HG03575 (cell line): ENCODE measurements around the gene DAPP1.
A peak's percentile ranks its signal among the peaks of the same experiment; 100 is the strongest.
"Not testable (repeated sequence)": the region's sequence is repeated elsewhere in the genome, so short reads cannot be mapped to it uniquely, and the experiment has no call there.

Experiments
- ATAC-seq: cut with Tn5 transposase; IDR thresholded peaks from one replicate; pipeline ENCODE4 v1.9.1; 2021; ENCODE audit not compliant: unreplicated experiment, insufficient number of reproducible peaks, low FRiP score; ENCODE audit errors: extremely low read depth

Gene DAPP1, protein sequence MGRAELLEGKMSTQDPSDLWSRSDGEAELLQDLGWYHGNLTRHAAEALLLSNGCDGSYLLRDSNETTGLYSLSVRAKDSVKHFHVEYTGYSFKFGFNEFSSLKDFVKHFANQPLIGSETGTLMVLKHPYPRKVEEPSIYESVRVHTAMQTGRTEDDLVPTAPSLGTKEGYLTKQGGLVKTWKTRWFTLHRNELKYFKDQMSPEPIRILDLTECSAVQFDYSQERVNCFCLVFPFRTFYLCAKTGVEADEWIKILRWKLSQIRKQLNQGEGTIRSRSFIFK

DNA sequence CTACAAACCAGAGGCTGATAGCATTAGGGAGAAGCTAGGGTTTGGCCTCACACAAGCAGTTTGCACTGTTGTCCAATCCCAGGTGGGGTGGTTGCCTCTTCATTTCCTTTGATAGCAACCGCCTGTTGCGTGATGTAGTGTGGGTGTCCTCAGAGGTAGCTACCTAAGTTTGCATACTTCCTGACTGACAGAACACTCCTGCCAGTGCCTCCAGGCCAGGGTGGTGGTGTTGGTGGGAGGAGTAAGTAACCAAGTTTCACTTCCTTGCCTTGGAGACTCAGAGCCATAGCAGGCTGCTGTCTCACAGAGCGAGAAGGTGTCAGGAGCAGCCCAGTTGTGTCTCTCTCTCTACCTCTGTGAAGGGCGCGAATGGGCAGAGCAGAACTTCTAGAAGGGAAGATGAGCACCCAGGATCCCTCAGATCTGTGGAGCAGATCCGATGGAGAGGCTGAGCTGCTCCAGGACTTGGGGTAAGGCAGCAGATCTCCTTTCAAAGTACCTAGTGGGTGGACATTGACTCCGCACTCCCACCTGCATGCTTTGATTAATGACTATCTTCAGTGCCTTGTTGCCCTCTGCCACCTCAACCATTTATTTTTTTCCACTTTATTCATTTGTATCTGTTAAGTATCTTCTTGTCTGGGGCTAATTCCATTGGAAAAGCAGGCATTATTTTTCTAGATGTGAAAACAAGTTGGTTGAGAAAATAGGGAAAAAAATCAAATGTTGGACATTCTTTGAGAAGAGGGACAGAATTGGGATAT is at the start of gene DAPP1:
DAPP1 (plus strand) TSS at position 283 of the 764 bp plus-strand sequence; CDS start at position 370, 87 bp downstream.
- ATAC-seq, result peak; percentile 95

DNA sequence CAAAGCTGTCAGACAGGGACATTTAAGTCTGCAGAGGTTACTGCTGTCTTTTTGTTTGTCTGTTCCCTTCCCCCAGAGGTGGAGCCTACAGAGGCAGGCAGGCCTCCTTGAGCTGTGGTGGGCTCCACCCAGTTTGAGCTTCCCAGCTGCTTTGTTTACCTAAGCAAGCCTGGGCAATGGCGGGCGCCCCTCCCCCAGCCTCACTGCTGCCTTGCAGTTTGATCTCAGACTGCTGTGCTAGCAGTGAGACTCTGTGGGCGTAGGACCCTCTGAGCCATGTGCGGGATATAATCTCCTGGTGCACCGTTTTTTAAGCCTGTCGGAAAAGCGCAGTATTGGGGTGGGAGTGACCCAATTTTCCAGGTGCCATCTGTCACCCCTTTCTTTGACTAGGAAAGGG is 45.8 kb upstream of the DAPP1 start:
- not testable (repeated sequence) for ATAC-seq

DNA sequence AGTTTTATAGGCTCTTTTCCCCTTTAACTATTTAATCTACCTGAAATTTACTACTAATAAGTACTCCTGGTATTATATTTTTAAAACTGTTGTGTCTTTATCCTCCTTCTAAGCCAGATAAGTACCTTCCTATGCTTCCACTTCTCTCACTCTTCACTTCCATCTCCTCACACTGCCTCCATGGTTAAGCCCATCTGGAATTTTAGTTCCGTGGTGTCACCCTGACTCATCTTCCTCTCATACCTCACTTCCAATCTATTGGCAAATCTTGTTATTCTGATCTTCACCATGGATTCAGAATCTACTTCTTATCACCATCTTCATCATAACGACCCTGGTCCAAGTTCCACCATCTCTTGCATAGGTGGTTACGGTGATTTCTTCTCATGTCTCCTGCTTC is 32.7 kb upstream of the DAPP1 start:
- ATAC-seq, result no peak

DNA sequence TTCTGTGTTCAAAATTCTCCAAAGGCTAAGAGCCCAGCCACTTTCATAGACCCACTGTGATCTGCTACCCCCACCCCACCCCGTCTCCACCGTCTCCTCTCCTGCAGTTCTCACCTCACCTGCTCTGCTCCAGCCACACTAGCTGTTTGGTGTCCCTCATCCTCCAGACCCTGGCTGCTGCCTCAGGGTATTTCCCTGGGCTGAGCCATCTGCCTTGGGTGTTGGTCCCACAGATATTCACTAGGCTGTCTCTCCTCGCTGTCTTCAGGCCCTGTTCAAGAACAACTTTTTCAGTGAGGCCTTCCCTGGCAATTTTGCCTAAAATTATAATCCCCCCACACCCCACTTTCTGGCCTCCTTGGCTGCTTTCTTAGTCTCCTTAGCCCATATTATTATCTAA is 31.8 kb upstream of the DAPP1 start:
- no peak for ATAC-seq

DNA sequence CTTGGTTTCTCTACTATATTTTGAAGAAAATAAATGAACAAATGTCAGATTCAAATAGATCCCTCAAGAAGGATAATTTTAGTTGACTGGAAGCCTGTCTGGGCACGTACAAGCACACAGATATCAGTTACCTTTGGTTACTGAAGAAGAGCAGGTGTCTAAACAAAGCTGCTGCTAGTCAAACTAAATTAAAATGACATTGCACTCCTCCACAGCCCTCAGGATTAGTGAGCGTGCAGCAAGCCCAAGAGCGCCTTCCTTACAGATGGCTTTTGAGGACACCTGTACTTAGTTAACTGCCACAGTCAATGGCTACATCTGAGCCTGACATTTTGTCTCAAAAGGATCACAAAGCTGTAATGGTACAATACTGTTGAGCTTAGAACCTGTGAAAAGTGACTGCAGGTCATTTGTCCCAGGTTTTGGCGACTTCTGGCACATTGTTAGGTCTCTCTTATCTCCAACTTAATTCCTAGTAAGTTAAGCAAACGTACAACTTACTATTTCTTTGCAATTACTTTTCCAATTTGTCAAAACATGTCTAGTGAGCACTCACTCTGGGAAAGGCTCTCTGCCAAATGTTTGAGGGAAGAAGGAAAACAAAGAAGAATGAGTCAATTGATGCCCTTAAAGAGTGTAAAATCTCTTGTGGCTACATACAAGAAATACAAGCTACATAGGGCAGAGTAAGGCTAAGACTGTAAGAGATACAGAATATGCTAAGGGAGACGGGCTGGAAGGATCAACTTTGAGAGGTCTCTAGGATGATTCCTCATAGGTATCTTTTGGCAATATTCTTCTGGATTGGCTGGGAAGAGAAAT is 25.6 kb upstream of the DAPP1 start:
- no peak for ATAC-seq

DNA sequence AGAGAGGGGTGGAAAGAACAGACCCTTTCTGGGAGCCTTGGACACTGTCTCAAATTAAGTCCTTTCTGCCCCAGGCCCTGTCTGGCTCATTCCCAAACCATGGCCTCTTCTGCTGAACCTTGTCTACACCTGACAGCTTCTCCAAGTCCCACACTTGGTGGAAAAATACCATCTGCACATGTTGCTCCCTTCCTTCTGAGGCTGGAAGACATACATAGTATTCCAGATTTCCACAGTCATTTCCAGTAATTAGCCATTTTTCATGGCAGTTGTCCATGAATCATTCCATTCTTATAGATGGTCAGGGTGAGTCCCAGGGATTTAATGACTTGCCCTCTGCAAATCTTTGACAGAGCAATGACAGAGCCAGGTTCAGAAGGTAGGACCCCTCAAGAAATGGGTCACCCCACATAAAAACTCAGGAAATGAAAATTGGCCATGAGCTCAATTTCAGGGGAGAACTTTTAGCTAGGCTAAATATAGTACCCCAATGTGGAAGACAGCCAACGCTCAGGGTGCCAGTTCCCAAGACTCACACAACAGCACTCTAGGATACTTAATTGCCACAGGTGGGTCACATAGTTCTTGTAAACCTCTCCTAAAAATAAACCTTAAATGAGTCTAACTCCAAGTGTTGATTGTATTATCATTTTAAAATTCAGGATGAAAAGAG is 16.2 kb upstream of the DAPP1 start:
- no peak for ATAC-seq

DNA sequence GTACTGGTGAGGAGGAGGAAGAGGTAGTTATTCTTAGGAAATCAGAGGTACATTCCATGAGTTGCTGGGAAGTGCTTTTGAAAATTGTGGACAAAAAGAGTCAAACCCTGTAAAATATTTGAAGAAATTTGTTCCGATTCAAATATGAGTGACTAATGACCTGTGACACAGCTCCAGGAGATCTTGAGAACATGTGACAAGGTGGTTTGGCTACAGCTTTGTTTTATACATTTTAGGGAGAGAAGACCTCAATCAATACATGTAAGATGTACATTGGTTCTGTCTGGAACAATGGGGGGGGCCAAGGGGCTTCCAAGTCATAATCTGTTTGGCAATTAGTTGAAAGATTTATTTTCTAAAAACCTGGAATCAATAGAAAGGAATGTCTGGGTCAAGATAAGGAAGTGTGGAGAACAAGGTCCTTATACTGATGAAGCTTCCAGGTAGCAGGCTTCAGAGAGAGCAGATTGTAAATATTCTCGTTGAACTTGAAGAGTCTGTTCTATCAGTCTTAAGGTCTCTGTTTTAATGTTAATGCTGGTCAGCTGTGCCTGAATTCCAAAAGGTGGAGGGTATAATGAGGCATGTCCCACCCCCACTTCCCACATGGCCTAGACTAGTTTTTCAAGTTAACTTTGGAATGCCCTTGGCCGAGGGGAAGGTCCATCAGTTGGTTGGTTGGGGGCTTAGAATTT is 15.5 kb upstream of the DAPP1 start:
- ATAC-seq, result no peak

DNA sequence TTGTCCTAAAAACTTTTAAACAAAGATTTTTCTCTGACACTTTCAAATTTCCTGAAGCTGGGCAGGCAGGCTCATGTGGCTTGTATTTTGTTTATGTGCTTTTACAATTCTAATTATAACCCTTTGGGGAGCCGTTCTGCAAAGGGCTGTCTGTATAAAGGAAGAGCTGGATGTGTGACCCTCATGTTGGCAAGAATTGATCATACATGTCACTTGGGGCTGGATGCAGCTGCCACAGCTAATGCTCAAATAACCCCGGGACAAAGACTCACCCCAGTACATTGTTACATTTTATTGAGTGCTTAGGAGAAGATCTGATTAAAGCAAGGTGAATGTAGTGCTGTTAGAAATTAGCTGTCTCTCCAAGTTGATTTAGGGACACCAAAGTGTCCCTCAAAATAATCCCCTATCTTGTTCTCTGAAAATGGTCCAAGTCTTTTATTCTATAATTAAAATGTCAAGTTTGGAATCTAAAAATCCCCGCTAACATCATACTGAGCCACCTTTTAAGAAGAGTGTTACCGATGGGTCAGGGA is 13.0 kb upstream of the DAPP1 start:
- no peak for ATAC-seq

DNA sequence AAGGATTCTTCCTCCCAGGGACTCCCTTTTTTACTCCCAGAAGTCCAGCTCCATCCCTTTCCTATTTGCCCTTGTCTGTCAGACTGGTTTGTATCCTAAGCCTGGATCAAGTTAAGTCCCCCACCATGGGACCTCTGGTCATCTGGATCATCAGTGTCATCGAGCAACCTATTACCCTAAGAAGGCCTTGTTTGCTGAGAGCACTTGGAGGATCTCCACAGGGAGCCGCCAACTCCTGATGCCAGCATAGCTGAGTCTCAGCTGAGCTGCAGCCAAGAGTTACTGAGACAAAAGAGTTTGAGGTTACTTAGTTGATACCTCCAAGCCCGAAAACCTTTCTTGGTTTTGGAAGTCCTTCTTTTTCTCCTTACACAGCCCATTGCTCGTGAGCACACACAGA is 10.1 kb upstream of the DAPP1 start:
- ATAC-seq, result no peak

DNA sequence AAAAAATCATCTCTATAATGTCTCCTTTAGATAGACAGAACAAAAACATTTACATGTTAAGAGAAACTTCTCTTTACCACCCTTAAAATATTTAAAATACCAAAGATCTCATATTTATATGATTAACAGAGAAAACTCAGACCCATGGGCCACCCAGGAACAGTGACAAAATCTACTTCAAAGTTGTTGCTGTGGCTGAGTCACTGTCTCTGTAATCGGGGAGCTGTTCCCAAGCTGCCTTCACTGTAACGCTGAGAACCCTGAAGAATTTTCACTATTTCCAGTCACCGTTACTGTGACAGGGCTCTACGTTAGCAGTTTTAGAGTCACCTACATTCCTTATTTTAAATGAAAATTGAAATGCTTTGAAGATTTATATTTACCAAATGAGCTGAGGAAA is 9.0 kb upstream of the DAPP1 start:
- no peak for ATAC-seq

DNA sequence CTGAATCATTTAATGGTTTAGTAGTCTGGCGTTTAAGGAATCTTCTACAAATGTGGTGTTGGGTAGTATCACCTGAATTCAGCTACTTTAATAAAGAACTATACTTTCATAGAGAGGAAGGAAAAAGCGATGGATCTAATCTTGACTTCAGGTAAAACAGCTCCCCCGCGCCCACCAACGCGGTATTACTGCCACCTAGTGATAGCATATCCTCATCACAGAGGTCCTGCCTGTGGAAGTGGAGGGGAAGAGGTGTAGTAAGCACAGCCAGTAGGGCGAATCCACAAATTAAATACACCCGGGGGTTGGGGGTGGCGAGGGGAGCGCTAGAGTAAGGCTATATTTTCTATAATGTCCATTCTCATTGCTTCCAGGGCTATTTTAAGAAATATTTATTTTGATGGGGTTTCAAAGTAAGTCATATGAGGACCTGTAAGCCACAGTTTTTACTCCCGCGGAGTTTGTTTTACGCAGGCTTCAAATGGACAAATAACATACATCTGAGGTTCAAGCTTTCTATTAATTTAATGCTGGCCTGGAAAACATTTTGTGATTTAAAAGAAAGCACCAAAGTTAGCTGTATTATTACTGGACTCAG is 8.3 kb upstream of the DAPP1 start:
- ATAC-seq, result peak; percentile 49

DNA sequence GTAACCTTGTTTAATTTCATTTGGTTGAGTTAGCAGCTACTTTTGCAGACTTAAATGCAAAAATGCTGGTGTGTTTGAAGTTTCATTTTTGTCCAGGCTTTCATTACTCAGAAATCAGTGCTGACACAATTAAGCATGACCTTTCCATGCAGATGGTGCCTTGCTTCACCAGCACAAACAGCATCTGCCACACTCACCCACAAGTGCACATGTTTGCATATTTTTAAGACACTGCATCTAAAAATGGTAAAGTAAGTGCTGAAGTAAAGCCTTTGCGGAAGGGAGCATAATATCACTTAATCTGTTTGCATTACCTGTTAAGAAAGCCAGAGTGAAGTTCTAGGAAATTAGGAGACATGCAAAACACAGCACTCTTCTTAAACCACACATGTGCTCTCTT is 7.3 kb upstream of the DAPP1 start:
- no peak for ATAC-seq

DNA sequence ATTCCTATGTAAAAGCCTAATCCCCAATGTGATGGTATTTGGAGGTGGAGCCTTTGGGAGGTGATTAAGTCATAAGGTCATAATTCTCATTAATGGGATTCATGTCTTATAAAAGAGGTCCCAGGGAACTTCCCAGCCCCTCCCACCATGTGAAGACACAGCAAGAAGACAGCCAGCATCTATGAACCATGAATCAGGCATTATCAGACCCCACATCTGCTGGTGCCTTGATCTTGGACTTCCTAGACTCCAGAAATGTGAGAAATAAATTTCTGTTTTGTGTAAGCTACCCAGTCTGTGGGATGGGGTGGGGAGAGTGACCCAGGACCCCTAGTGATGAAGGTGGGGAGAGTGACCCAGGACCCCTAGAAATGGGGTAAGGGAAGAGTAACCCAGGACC is 6.1 kb upstream of the DAPP1 start:
- no peak for ATAC-seq

DNA sequence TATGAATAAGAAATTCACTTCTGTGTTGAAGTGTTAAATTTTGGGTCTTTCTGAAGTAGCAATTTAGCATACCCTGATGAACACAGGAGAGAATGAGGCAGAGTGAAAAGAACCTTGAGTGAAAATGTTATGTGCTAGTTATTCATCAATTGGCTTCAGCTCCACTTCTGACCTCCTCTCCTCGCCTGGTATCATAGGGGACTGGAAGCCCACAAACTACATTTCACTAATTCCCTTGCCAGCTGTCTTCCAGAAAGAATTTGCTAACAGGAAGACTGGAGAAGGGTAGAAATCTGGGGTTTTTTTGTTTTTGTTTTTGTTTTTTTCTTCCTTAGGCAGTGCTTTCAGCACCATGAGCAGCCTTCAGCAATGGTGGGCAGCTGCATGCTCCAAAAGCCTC is 5.5 kb upstream of the DAPP1 start:
- no peak for ATAC-seq

DNA sequence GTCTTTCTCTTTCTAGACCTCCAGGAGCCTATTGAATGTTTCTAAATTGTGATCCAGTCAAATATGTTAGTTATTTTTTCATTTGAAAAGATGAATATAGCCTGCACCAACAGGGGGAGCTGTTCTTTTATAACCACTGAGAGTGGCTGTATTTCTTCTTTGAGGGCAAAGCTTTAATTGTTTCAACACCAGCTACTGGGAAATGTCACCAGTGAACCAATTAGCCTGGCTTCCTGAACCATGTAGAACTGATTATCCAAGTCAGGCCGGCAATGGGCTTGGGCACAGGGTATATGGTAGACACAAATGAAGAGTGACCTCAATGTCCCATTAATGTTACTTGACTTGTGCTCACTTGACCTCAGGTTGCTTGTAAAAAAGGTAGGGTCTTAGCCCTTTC is 4.8 kb upstream of the DAPP1 start:
- no peak for ATAC-seq

DNA sequence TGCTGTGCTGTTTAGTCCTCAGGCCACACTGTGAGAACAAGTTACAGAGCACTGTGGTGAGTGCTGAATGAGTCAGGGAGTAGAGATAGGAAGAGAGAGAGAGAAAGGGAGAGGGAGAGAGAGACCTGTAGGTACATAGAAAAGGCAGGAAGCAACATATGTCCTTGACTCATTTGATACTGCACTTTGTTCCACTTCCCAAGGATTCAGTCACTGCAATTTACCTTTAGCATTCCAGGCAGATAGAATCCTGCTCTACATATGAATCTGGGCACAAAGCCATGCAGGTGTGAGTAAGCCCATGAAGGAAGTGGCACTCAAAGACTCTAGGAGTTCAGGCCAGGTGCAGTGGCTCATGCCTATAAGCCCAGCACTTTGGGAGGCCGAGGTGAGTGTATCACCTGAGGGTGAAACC is 1.0 kb upstream of the DAPP1 start:
- no peak for ATAC-seq

DNA sequence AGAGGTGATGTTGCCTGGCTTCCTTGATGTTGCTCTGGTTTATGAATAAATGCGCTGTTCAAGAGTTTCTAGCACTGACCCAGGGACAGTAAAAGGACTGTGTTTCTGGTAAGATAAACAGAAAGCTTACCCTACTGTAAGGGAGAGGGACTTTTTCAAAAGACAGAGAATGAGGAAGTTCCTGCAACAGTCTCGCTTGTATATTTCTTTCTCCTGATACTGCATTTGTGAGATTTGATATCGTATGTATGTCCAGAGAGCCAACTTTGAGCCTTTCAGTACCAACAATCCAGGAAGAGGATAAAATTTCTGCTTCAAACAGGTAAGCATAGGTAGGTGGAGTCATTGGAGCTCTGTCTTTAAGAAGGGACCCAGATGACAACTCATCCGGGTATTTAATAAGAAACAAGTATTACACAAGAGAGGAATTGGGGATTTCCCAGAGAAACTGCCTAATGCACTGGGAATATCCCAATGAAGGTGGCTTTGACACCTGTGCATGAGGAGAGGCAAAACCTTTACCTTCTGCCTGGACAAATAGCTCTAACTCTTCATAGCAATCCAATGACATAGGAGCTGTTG is 773 bp downstream of the DAPP1 start:
- ATAC-seq, result no peak

DNA sequence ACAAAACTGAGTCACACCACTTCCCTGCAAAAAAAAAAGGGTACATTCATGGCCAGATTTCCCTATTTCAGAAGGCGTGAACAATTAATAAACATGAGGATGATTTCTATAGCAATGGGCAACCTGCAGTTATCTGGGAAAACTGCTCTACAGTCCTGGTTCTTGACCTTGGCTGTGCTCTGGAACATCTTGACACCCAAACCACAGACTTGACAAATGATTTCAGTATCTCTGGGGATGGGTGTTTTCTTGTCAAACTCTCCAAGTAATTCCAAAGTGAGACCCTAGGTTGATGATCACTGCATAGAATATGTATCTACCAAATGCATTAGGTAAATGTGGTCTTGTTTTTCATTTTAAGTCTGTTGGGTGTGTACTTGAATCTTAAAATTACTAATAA is 2.0 kb downstream of the DAPP1 start:
- no peak for ATAC-seq
